ENCODE data around the gene FRMD4A.

DNA sequence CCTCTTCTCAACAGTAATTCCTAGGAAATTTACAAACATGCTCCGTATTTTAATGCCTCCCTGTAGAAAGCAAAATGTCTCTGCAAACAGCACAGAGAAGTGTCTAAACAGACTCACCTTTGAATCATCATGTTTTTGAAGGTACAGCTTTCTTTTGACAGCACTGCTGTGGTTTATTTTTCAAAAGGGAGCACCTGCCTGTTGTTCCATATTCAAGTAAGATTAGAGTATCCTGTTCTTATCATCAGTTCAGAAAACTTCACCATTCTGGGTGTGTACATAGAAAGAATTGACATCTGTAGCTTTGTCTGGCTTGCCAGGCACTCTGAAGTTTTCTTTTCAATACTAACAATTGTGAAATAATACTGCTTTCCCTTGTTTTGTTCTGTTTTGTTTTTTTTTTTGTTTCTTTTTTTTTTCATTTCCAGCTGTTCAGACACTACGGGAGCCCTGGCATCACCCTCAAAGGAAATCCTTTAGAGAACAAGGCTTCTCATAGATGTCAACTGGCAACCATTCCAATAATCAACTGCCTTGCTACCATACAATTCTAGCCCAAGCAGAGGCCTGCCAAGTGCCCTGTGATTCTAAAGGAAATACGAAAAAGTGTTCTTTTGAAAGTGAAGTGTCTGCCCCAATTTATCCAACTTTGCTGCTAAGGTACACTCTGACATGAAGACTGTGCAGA is 468.0 kb downstream of the FRMD4A start:
- TF ChIP-seq, protein P1, sequence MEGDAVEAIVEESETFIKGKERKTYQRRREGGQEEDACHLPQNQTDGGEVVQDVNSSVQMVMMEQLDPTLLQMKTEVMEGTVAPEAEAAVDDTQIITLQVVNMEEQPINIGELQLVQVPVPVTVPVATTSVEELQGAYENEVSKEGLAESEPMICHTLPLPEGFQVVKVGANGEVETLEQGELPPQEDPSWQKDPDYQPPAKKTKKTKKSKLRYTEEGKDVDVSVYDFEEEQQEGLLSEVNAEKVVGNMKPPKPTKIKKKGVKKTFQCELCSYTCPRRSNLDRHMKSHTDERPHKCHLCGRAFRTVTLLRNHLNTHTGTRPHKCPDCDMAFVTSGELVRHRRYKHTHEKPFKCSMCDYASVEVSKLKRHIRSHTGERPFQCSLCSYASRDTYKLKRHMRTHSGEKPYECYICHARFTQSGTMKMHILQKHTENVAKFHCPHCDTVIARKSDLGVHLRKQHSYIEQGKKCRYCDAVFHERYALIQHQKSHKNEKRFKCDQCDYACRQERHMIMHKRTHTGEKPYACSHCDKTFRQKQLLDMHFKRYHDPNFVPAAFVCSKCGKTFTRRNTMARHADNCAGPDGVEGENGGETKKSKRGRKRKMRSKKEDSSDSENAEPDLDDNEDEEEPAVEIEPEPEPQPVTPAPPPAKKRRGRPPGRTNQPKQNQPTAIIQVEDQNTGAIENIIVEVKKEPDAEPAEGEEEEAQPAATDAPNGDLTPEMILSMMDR (IDR thresholded peaks at IDR 0.05), result no peak
- no peak for TF ChIP-seq POLR2A (IDR thresholded peaks at IDR 0.05)

Measured in testis (tissue), 2 donors.